Bronchial epithelial cell (primary cell): ENCODE data around the gene BATF. TPM values are rescaled to one million over a fixed set of nuclear protein-coding genes. Genes with fewer than 3 reads are reported as not detected.
A peak's percentile ranks its signal among the peaks of the same experiment; 100 is the strongest.

Experiments used
- DNase-seq: peaks from one replicate; pipeline ENCODE4 v3.0.0-alpha.2; 2010; ENCODE audit warnings: low read depth
- FAIRE-seq: peaks from 2 replicates; lab custom pipeline; 2011; peaks lifted over from hg19 to GRCh38; lab: Jason Lieb, UNC
- H3K27me3 ChIP-seq: 2 replicates; pipeline ENCODE4 v1.5.1; 2011; ENCODE audit warnings: low read length; ENCODE audit not compliant: control insufficient read depth, insufficient read depth
- H3K36me3 ChIP-seq: 2 replicates; pipeline ENCODE4 v1.5.1; 2011; ENCODE audit warnings: low read length; ENCODE audit not compliant: control insufficient read depth, insufficient read depth
- H3K4me3 ChIP-seq: 2 replicates; pipeline ENCODE4 v1.5.1; 2011; ENCODE audit warnings: mild to moderate bottlenecking, low read depth, low read length, control low read depth
- CTCF ChIP-seq: IDR thresholded peaks from 2 replicates; pipeline ENCODE4 v1.5.1; 2011; ENCODE audit warnings: mild to moderate bottlenecking, moderate library complexity, low read length, control low read depth, inconsistent platforms; ENCODE audit not compliant: insufficient read depth, severe bottlenecking
- total RNA-seq: library from RNA; depleted of rRNA; stranded (reverse); fragments of >200 nt; gene quantifications from 2 replicates; pipeline ENCODE4 v1.2.1, GENCODE V29; 2014

The BATF gene
- total RNA-seq, 1 donor from 2014 or later = 3.4 TPM

GRCh38 chr14:75531256-75531655 is 9.0 kb downstream of the BATF start:
- no peaks in the 10 kb centered on the region for H3K36me3 ChIP-seq
- FAIRE-seq (no peak), DNase-seq (no peak)
- TF ChIP-seq CTCF = no peak
- H3K4me3 ChIP-seq = no peak overlapping the region
- no peaks in the 10 kb centered on the region for H3K27me3 ChIP-seq

- Histone ChIP-seq H3K27me3 (no peaks in the 10 kb centered on the region), H3K4me3 (no peak overlapping the region), H3K36me3 (no peaks in the 10 kb centered on the region)
- no peak for FAIRE-seq
- DNase-seq = peak; percentile 53
- TF ChIP-seq CTCF = no peak
Observed at GRCh38 chr14:75531660-75532317, 9.5 kb downstream of the BATF start.

GRCh38 chr14:75533791-75534555 is 11.7 kb downstream of the BATF start:
- H3K36me3 ChIP-seq = no peaks in the 10 kb centered on the region
- DNase-seq = no peak
- H3K27me3 ChIP-seq = no peaks in the 10 kb centered on the region
- no peak overlapping the region for H3K4me3 ChIP-seq
- no peak for TF ChIP-seq CTCF
- no peak for FAIRE-seq

- no peaks in the 10 kb centered on the region for H3K36me3 ChIP-seq
- H3K27me3 ChIP-seq = no peaks in the 10 kb centered on the region
- FAIRE-seq = no peak
- TF ChIP-seq CTCF = no peak
- H3K4me3 ChIP-seq = no peak overlapping the region
- DNase-seq = no peak
Observed at GRCh38 chr14:75535164-75535898, 13.1 kb downstream of the BATF start.

- DNase-seq = no peak
- TF ChIP-seq CTCF = no peak
- Histone ChIP-seq H3K27me3 (no peaks in the 10 kb centered on the region), H3K36me3 (no peaks in the 10 kb centered on the region), H3K4me3 (no peak overlapping the region)
- no peak for FAIRE-seq
Observed at GRCh38 chr14:75537071-75537470, 14.8 kb downstream of the BATF start.
